GM11168 (cell line): ENCODE measurements around the gene TYROBP.
"Not testable (repeated sequence)": the region's sequence is repeated elsewhere in the genome, so short reads cannot be mapped to it uniquely, and the experiment has no call there.

Experiments used
- in situ Hi-C: fragments of 300-500 bp; cut with MboI; formaldehyde crosslinking; loops from one replicate; pipeline ENCODE4 v1.12.0; 2022; ENCODE audit warnings: low sequenced_read_pairs; ENCODE audit not compliant: unreplicated experiment

Gene TYROBP

DNA sequence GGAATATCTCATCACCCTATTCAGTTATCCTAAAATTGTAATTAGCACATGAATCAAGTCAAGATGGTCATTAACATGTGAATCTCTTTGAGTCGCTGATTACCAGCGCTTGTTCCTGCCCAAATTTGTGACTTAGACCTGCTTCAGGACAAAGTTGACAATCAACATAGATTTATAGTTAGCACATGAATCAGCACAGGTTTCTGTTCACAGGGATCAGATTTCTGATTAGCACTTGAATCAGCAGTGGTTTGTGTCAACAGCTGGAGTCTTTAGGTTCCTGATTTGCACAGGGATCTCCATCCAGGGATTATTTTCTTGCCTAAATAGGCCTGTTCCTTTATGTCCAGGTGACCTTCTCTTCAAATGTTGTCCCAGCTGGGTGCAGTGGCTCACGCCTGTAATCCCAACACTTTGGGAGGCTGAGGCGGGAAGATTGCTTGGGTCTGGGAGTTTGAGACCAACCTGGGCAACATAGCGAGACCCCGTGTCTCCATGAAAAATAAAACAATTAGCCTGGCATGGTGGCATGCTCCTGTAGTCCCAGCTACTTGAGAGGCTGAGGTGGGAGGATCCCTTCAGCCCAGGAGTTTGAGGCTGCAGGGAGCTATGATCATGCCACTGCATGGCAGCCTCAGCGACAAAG is 24.3 kb upstream of the TYROBP start:
- in situ Hi-C loops = loop anchor here (5.0 kb wide), 1 partner anchor 55 kb away; no protein-coding TSS in a partner anchor

DNA sequence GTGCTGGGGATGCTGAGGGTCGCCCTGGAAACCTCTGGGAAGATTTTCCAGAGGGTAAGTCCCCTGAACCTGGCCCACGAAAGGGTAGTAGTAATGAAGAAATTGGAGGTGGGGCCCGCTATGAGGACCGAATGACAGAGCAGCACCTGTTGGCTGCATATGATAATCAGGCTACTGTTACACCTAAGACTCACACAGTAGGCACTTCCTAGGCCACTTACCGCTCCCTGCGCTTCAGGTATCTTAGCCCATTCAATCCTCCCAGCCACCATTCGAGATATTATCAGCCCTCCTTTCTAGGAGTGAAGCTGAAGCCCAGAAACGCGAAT is 23.7 kb upstream of the TYROBP start:
- in situ Hi-C loops = loop anchor here (5.0 kb wide), 1 partner anchor 55 kb away; no protein-coding TSS in a partner anchor

DNA sequence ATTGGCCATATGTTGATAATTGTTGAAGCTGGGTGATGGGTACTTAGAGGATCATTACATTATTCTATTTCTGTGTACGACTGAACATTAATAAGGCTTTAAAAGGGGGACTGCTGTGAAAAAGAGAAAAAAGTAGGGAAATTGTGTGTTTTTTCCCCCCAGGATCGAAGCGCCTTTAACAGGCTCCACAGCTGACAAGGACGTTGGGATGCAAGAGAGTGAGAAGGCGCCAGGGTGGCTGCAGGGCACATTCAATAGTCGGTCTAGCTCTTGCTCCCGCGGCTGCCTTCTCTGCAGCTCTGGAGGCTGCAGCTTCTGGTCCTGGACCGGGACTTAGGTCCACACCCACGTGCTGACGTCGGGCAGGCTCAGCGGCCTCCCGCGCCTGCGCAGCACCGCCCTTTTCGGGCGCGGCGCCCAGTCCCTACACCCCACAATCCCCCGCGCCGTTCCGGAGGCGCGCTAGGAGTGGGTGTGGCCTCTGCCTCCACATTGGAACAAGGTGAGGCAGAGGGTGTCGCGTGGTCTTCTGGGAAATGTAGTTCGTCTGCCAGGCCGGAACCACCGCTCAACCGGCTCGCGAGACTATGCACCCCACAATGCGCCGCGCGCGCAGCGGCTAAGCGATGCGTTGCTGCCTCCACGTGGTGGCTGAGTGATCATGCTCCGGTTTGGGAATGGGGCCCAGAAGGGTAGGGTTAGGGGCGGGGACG is 23.2 kb upstream of the TYROBP start:
- in situ Hi-C loops = loop anchor here (5.0 kb wide), 1 partner anchor 54 kb away; no protein-coding TSS in a partner anchor

DNA sequence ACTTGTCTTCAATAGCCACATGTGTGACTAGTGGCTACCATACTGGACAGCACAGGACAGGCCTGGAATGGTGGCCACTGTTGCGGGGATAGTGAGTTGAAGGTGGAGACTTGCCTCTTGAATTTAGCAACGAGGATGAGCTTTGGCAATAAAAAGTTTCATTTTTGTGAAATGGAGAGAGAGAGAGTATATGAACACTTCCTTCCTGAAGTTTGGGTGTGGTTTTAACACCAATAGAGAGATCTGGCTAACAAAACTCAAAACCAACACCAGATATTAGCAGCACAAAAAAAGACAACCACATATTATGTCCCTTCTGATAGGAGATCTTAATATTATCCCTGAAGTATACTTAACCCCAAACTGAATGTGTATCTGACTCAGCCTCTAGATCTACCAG is 21.8 kb upstream of the TYROBP start:
- in situ Hi-C loops = loop anchor here (5.0 kb wide), 1 partner anchor 53 kb away; no protein-coding TSS in a partner anchor

DNA sequence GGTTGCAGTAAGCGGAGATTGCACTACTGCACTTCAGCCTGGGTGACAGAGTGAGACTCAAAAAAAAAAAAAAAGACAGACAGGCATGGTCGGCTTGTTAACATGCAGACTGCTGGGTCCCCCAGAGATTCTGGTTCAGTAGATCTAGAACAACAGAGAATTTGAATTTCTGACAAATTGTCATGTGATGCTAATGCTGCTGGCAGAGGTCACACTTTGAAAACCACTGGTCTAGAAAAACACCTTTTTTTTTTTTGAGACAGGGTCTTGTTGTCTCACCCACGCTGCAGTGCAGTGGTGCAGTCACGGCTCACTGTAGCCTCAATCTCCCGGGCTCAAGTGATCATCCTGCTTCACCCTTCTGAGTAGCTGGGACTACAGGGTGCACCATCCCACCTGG is 20.4 kb upstream of the TYROBP start:
- in situ Hi-C loops = no loop called here

DNA sequence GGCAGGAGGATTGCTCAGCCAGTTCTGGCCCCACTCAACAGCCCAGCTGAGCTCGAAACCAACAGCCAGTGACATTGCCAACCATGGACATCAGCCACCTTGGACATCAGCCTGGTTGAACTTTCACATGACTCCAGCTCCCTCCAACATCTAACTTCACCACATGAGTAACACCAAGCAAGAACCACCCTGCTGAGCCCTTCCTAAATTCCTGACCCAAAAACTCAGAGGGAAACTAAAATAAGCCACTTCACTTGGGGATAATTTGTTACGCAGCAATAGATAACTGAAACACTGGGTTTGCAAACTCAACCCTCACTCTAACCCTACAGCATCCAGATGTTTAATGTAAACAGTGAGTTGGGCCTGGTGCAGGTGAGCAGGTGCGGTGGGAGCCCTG is 17.4 kb upstream of the TYROBP start:
- in situ Hi-C loops = no loop called here

DNA sequence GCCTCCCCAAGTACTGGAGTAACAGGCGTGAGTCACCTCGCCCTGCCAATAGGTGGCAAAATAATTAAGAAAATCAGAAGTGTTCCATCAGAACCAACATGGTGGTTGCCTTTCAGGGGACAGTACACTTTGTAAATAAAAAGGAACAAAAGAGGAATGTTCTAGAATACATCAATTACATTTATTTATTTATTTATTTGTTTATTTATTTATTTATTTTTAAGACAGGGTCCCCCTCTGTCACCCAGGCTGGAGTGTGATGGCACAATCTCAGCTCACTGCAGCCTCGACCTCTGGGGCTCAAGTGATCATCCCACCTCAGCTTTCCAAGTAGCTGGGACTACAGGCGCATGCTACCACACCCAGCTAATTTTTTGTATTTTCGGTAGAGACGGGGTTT is 12.9 kb upstream of the TYROBP start:
- in situ Hi-C loops = no loop called here

DNA sequence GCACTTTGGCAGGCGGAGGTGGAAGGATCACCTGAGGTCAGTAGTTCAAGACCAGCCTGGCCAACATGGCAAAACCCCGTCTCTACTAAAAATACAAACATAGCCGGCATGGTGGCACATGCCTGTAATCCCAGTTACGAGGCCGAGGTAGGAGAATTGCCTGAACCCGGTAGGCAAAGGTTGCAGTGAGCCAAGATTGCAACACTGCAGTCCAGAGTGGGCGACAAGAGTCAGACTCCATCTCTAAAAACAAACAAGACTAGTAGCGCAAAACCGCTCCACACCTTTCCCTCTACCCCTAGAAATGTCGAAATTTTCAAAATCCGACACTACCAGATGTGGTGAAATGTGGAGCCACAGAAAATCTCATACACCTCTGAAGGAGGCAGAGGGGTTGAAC is 11.2 kb upstream of the TYROBP start:
- in situ Hi-C loops = no loop called here

DNA sequence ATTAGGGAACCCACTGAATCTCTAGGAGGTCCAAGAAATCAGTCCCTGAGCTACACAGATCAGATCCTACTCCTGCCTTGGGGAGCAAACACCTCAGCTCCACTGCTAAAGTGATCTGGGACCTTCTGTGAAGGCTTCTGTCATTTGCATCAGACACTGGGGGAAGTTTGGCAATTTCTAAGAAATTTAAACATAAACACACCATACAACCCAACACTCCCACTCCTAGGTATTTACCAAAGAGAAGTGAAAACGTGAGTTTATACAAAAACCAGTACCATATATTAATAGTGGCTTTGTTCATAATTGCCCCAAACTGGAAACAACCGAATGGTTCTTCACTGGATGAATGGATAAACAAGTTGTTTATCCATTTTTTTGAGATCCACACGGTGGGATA is 7.3 kb upstream of the TYROBP start:
- in situ Hi-C loops = no loop called here

DNA sequence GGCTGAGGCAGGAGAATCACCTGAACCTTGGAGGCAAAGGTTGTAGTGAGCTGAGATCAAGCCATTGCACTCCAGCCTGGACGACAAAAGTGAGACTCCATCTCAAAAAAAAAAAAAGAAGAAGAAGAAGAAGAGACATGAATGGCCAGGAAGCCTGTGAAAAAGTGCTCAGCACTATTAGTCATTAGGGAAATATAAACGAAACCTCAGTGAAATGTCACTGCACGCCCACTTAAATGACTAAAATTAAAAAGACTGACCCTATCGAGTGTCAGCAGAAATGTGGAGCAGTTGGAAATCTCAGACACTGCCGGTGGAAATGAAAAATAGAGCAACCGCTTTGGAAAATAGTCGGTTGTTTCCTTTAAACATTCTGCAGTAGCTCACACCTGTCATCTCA is 5.5 kb upstream of the TYROBP start:
- in situ Hi-C loops = no loop called here

DNA sequence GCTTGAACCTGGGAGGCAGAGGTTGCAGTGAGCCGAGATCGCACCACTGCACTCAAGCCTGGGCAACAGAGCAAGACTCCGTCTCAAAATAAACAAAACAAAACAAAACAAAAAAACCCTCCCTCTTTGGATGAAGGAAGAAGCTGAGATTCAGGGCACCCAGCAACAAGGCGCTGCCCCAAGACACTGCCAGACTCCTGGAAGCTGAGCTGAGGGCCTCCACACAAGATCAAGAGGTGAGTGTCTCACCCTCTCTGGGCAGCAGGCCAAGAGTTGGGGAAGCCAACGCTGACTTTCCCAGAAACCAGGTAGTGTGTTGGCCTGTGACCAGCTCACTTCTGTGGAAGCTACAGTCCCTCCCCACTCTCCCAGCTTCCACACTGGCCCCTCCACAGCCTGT is 3.7 kb upstream of the TYROBP start:
- in situ Hi-C loops = no loop called here

DNA sequence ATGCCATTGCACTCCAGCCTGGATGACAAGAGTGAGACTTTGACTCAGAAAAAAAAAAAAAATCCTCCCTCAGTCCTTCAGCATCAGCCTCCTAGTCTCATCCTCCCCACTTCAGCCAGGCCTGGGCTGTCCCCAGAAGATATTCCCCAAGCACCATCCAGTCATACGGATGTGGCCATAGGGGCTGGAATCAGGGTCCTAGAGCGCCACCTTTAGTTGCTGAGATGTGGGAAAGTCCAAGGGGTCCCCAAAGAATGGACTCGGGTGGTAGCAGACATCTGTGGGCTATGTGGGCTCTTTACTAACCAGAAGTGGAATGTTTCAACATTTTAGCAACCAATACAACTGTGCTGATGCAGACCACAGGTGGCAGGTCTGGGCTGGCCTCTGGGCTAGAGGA is 3.1 kb upstream of the TYROBP start:
- in situ Hi-C loops = no loop called here

DNA sequence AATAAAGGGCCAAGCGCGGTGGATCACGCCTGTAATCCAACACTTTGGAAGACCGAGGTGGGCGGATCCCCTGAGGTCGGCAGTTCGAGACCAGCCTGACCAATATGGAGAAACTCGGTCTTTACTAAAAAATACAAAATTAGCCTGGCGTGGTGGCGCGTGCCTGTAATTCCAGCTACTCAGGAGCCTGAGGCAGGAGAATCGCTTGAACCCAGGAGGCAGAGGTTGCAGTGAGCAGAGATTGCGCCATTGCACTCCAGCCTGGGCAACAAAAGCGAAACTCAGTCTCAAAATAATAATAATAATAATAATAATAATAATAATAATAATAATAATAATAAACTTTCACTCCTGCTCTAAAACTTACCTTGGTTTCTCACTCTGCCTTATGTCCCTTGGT is 2.3 kb upstream of the TYROBP start:
- in situ Hi-C loops = not testable (repeated sequence)

DNA sequence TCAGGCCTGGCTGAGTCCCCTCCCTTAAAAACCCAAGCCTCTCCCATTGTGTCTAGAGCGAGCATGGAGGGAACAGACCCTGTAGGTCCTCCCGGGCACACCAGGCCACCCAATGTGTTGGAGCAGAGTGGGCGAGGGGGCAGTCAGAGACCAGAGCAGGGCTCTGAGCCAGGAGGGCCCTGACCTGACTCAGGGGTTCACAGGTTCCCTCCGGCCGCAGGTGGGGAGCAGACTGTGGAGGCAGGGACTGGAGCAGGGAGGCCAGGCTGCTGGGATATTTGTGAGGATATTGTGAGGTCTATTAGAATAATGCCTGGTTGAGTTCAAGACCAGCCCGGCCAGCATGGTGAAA is 1.6 kb upstream of the TYROBP start:
- in situ Hi-C loops = no loop called here

DNA sequence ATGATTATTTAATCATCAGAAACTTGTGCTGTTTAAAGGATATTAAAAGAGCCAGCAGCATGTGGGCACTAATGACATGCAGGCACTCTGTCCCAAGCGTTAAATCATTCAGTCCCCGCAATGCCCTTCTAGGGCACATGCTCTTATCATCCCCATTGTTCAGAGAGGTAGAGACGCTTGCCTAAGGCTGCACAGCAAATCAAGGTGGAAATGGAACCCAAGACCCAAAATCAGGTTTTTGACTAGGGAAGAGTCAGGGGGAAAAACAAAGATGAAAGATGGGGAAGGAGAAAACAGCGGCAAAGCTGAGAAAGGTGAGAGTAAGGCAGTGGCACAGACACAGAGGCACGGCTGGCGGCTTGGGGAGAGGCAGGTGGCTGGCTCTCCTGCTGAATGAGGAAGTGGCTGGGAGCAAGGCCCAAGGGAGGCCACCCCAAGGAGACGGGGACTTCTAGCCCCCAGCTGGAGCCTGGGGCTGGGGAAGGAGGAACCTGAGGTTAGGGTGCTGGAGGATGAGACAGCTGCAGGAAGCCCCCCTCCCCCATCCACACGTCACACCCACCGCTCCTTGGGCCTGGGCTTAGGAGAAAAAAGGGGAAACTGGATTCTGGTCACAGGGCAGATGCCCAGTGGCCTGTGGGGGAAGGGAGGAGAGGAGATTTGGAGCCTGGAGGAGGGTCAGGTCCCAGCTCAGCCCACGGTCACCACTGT is 1.0 kb upstream of the TYROBP start:
- in situ Hi-C loops = no loop called here

DNA sequence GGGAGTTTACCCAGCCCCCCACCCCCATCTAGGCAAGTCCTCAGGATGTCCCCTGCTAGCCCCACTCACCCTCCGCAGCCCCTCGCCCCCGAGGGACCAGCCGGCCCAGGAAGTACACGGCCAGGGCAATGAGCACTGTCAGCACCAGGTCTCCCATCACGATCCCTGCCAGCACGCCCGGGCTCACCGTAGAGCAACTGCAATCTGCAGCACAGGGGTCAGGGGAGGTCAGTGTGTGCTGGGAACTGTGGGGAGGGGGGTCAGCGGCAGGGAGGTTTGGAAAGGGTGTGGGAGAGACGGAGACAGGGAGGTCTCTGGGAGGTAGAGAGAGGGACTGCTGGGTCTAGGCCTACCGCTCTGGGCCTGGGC is 734 bp downstream of the TYROBP start:
- in situ Hi-C loops = no loop called here

DNA sequence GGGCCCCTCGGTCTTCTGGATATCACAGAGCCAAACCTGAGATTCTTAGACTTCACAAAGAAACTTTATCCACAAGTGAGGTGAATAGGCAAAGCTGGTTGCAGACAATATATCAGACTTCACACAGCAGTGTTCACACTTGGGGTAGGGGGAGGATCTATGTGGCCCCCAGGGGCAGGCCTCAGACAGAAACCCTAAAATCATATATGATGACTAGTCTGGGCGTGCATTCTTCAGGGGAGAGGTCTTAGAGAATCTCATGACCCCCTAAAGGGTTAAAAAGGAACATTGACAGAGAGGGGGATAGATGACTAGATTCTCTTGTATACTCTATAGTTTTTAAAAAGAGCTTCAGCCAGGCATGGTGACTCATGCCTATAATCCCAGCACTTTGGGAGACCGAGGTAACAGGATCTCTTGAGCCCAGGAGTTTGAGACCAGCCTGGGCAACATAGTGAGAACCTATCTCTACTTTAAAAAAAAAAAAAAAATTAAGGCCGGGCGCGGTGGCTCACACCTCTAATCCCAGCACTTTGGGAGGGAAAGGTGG is 2.8 kb downstream of the TYROBP start:
- in situ Hi-C loops = no loop called here

DNA sequence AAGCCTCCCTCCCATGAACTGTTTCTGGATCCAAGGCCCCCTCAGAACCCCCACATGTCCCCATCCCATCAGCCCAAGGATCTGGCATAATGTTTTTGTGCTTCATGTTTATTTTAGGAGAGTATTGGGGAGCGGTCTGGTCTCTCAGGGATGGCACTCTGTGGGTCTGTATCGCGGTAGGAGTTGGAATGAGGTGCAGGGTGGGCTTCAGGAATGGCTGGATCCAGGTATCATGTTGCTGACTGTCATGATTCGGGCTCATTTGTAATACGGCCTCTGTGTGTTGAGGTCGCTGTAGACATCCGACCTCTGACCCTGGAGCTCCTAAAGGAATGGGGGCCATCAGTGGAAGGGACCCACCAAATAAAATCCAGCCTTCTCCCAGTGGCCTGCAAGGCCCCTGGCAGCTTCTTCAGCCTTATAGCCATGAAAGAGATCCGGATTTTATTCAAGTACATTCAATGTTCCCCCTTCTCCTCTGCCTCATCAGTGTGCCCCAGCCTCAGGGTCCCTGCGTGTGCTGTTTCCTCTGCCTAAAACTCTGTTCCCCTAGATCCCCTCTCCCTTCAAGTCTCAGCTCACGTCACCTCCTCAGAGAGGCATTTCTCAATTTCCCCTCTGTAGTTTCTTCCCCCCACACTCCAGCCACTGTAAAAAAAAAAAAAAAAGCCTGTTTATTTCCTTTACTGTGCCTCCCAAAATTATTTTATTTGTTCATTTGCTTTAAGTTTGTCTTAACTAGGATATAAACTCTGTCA is 3.6 kb downstream of the TYROBP start:
- in situ Hi-C loops = no loop called here

DNA sequence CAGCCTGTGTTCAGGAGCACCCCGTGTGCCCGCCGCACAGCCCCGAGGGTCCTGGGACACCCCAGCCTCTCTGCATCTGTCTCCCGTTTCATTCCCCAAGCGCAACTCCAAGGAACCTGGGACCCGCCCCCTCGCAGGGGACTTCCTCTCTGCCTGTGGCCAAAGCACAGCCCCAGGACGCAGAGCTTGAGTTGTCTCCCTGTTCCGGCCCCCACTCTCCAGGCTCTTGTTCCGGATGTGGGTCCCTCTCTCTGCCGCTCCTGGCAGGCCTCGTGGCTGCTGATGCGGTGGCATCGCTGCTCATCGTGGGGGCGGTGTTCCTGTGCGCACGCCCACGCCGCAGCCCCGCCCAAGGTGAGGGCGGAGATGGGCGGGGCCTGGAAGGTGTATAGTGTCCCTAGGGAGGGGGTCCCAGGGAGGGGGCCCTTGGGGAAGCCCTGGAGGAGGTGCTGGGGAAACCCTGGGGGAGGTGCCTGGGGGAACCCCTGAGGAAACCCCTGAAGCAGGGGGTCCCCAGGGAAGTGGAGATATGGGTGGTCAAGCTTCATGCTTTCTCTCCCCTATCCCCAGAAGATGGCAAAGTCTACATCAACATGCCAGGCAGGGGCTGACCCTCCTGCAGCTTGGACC is 4.4 kb downstream of the TYROBP start:
- in situ Hi-C loops = no loop called here

DNA sequence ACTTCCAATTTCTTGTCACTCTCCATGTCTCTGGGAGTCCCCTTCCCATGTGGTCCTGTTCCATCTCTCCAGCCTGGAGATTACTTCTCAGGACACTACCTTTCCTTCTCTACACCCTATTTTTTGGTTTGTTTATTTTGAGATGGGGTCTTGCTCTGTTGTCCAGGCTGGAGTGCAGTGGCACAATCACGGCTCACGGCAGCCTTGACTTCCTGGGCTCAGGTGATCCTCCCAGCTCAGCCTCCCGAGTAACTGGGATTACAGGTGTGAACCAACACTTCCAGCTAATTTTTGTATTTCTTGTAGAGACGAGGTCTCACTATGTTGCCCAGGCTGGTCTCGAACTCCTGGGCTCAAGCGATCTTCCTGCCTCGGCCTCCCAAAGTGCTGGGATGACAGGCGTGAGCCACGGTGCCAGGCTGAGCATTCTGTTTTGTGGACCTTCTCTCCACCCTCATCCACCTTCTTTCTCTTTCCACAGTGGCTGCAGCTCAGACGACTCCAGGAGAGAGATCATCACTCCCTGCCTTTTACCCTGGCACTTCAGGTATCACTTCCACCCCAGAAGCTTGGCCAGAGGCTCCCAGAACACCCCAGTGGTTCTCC is 5.1 kb downstream of the TYROBP start:
- in situ Hi-C loops = no loop called here
